ENCODE measurements around the gene WDR53. TPM values are rescaled to one million over a fixed set of nuclear protein-coding genes. Genes with fewer than 3 reads are reported as not detected.
A peak's percentile ranks its signal among the peaks of the same experiment; 100 is the strongest.

Gene WDR53
- total and polyA plus RNA-seq, 9 of the 15 experiments (the other 6 are each of a cell fraction or from before 2014, with no cell fraction given) = 13.0 to 34.5 (median 20.9) TPM

DNA sequence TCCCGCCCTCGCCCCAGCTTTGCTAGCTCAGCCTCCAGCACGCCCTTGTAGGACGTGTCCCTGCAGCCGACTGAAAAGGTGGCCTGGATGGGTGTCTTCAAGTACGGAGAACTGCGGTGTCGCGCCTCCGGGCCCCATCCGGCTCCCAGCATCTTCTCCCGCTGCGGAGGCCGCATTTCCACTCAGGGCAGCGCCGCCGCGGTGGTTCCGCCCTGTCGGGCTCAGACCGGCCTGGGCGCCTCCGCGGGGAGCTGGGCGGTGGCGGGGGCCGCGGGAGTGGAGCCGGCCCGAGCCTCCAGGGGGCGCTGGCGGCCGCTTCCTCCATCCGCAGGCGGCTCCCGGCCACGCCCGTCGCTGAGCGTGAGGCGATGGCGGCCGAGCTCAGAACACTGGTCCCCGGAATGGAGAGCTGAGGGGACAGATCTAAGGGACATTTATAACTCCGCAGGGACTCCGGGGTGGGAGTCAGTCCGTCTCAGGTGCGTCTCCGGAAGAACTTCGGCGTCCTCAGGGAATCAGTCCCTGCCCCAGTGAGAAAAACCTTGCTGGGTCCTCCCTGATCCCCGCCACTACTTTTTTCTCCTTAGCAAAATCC lies 39.6 kb downstream of the WDR53 start (continued):
- no peak for TF ChIP-seq ZNF347 (CRISPR knock-in tag; IDR thresholded peaks at IDR 0.05; ENCODE audit: low read depth)
- TF ChIP-seq LARP7 (IDR thresholded peaks at IDR 0.05) = no peak
- 0 out of 2 replicates have a peak, but pooled peaks have one; percentile 43 for TF ChIP-seq TARDBP (IDR thresholded peaks at IDR 0.05)
- TF ChIP-seq, protein P1, sequence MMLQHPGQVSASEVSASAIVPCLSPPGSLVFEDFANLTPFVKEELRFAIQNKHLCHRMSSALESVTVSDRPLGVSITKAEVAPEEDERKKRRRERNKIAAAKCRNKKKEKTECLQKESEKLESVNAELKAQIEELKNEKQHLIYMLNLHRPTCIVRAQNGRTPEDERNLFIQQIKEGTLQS (IDR thresholded peaks at IDR 0.05) = no peak
- TF ChIP-seq, protein P1 (CRISPR knock-in tag; conservative IDR thresholded peaks at IDR 0.05) = no peak
- TF ChIP-seq TSC22D4 (tag; IDR thresholded peaks at IDR 0.05) = no peak
- TF ChIP-seq C11orf30 (IDR thresholded peaks at IDR 0.05; ENCODE audit: low read depth) = no peak
- 0 out of 4 replicates have a peak, but pooled peaks of 1 of the 2 experiments have one; percentile 59 for TF ChIP-seq HDAC1 (IDR thresholded peaks at IDR 0.05)
- peak in 1 of 2 experiments; percentile 75; a peak in 2 of 4 replicates for TF ChIP-seq TEAD1 (CRISPR knock-in tag; IDR thresholded peaks at IDR 0.05)
- TF ChIP-seq IRF2 (CRISPR knock-in tag; IDR thresholded peaks at IDR 0.05) = no peak
- TF ChIP-seq ZNF282 (CRISPR knock-in tag; IDR thresholded peaks at IDR 0.05) = no peak
- TF ChIP-seq, protein P2, sequence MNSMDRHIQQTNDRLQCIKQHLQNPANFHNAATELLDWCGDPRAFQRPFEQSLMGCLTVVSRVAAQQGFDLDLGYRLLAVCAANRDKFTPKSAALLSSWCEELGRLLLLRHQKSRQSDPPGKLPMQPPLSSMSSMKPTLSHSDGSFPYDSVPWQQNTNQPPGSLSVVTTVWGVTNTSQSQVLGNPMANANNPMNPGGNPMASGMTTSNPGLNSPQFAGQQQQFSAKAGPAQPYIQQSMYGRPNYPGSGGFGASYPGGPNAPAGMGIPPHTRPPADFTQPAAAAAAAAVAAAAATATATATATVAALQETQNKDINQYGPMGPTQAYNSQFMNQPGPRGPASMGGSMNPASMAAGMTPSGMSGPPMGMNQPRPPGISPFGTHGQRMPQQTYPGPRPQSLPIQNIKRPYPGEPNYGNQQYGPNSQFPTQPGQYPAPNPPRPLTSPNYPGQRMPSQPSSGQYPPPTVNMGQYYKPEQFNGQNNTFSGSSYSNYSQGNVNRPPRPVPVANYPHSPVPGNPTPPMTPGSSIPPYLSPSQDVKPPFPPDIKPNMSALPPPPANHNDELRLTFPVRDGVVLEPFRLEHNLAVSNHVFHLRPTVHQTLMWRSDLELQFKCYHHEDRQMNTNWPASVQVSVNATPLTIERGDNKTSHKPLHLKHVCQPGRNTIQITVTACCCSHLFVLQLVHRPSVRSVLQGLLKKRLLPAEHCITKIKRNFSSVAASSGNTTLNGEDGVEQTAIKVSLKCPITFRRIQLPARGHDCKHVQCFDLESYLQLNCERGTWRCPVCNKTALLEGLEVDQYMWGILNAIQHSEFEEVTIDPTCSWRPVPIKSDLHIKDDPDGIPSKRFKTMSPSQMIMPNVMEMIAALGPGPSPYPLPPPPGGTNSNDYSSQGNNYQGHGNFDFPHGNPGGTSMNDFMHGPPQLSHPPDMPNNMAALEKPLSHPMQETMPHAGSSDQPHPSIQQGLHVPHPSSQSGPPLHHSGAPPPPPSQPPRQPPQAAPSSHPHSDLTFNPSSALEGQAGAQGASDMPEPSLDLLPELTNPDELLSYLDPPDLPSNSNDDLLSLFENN (IDR thresholded peaks at IDR 0.05; ENCODE audit: low read depth in 2 of 2, low read length in 2 of 2) = 0 out of 4 replicates have a peak, but pooled peaks of 1 of the 2 experiments have one; percentile 13
- TF ChIP-seq, protein P3, sequence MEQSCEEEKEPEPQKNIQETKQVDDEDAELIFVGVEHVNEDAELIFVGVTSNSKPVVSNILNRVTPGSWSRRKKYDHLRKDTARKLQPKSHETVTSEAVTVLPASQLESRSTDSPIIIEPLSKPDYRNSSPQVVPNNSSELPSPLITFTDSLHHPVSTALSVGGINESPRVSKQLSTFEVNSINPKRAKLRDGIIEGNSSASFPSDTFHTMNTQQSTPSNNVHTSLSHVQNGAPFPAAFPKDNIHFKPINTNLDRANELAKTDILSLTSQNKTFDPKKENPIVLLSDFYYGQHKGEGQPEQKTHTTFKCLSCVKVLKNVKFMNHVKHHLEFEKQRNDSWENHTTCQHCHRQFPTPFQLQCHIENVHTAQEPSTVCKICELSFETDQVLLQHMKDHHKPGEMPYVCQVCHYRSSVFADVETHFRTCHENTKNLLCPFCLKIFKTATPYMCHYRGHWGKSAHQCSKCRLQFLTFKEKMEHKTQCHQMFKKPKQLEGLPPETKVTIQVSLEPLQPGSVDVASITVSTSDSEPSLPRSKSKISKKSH (CRISPR knock-in tag; IDR thresholded peaks at IDR 0.05) = no peak
- TF ChIP-seq ZC3H8 (IDR thresholded peaks at IDR 0.05) = no peak
